K562 (cell line): ENCODE results near the gene TRIP12. TPM values are rescaled to one million over a fixed set of nuclear protein-coding genes. Genes with fewer than 3 reads are reported as not detected.

Experiments used
- ATAC-seq: fragments of 200-7000 bp; cut with Tn5 transposase; 3 replicates; pipeline ENCODE4 v1.9.1; 2020; ENCODE audit warnings: moderate library complexity
- BruUV-seq: library from RNA; stranded (reverse); fragments of 400-500 nt; replicated peaks from 2 replicates; lab custom pipeline; 2021; lab: Mats Ljungman, UMichigan
- CTCF ChIA-PET: fragments of 300-600 bp; formaldehyde crosslinking; extraction: SDS; loops from one replicate; lab custom pipeline; 2021; ENCODE audit warnings: low intra/inter-chr PET ratio; lab: Yijun Ruan, JAX
- POLR2A ChIA-PET: fragments of 300-600, 350-650 bp; sonication (Branson Sonifier 250); formaldehyde crosslinking; extraction: SDS; loops from one replicate; lab custom pipeline; 2021; ENCODE audit warnings: antibody characterized with exemption, inconsistent platforms; lab: Yijun Ruan, JAX
- DNase-seq, 4 experiments: peaks; one replicate each; pipeline versions ENCODE4 v3.0.0 to v3.0.0-alpha.2; 2011 to 2018; ENCODE audit warnings: low spot score in 3 of 4, mixed read lengths in 3 of 4; ENCODE audit errors: extremely low read depth in 1 of 4
- FAIRE-seq: peaks from 2 replicates; lab custom pipeline; 2011; peaks lifted over from hg19 to GRCh38; lab: Jason Lieb, UNC
- H2AFZ ChIP-seq: 2 replicates; pipeline ENCODE4 v1.6.0; 2011; ENCODE audit warnings: low read depth, low read length, control low read depth, inconsistent platforms
- H3K27ac ChIP-seq: fragments of 200-600 bp; 3 replicates; pipeline ENCODE4 v1.8.0; 2011; ENCODE audit warnings: low read depth, mild to moderate bottlenecking, control low read depth, inconsistent platforms, low read length, moderate library complexity, mixed read lengths; ENCODE audit errors: extremely low read depth
- H3K27me3 ChIP-seq, 2 experiments: fragments of 300-600 bp in 1 of 2; 2 replicates in 1 of 2; 3 replicates in 1 of 2; pipeline versions ENCODE4 v1.6.0 to v1.8.0; 2011; ENCODE audit warnings: inconsistent platforms in 2 of 2, low read length in 2 of 2, mild to moderate bottlenecking in 1 of 2, mixed read lengths in 1 of 2, moderate library complexity in 1 of 2; ENCODE audit not compliant: control insufficient read depth in 2 of 2, insufficient read depth in 2 of 2
- H3K36me3 ChIP-seq: fragments of 300-600 bp; 3 replicates; pipeline ENCODE4 v1.8.0; 2011; ENCODE audit warnings: mild to moderate bottlenecking, low read length, inconsistent platforms; ENCODE audit not compliant: control insufficient read depth, insufficient read depth
- H3K4me1 ChIP-seq, 2 experiments: fragments of 200-600 bp in 1 of 2; replicated peaks in 1 of 2; 2 replicates in 1 of 2; 3 replicates in 1 of 2; pipeline versions ENCODE4 v1.5.1 to v1.8.0; 2011; ENCODE audit warnings: inconsistent platforms in 2 of 2, low read length in 2 of 2, mild to moderate bottlenecking in 1 of 2, mixed read lengths in 1 of 2, moderate library complexity in 1 of 2; ENCODE audit not compliant: control insufficient read depth in 2 of 2, insufficient read depth in 2 of 2
- H3K4me2 ChIP-seq: 2 replicates; pipeline ENCODE4 v1.6.1; 2011; ENCODE audit warnings: low read length, control low read depth, inconsistent platforms, mixed read lengths; ENCODE audit not compliant: insufficient read depth
- H3K4me3 ChIP-seq: fragments of 200-600 bp; sonication (generic), shearing (Covaris generic); 2 replicates; pipeline ENCODE4 v1.5.1; 2016; ENCODE audit warnings: control low read depth, inconsistent platforms
- H3K79me2 ChIP-seq: fragments of 200-600 bp; 3 replicates; pipeline ENCODE4 v1.8.0; 2011; ENCODE audit warnings: low read length, inconsistent platforms; ENCODE audit not compliant: control insufficient read depth, insufficient read depth
- H3K9ac ChIP-seq, 2 experiments: 2 replicates each; pipeline versions ENCODE4 v1.6.0 to v1.6.1; 2011; ENCODE audit warnings: low read depth in 2 of 2, low read length in 2 of 2, control low read depth in 1 of 2, inconsistent platforms in 1 of 2, mild to moderate bottlenecking in 1 of 2, mixed read lengths in 1 of 2; ENCODE audit not compliant: insufficient read depth in 1 of 2
- H3K9me1 ChIP-seq: one replicate; pipeline ENCODE4 v1.6.0; 2011; ENCODE audit warnings: inconsistent platforms, mild to moderate bottlenecking, low read length, moderate library complexity; ENCODE audit not compliant: control insufficient read depth, insufficient read depth
- H3K9me3 ChIP-seq: replicated peaks from 2 replicates; pipeline ENCODE4 v1.5.1; 2011; ENCODE audit warnings: low read depth, low read length, inconsistent platforms; ENCODE audit not compliant: control insufficient read depth, insufficient read depth
- H4K20me1 ChIP-seq: replicated peaks from 2 replicates; pipeline ENCODE4 v1.6.1; 2011; ENCODE audit warnings: low read length, inconsistent platforms, mixed read lengths; ENCODE audit not compliant: control insufficient read depth, insufficient read depth
- HMGXB4 ChIP-seq: sonication (generic); formaldehyde crosslinking; IDR thresholded peaks from 2 replicates; pipeline ENCODE4 v1.8.1; 2023; ENCODE audit warnings: mild to moderate bottlenecking, missing genetic modification reagents
- ZBTB43 ChIP-seq: sonication (generic); formaldehyde crosslinking; IDR thresholded peaks from 2 replicates; pipeline ENCODE4 v1.8.0; 2023; ENCODE audit warnings: mild to moderate bottlenecking, missing genetic modification reagents
- ZNF668 ChIP-seq: fragments of 250-450 bp; sonication (Bioruptor Pico); IDR thresholded peaks from 2 replicates; pipeline ENCODE4 v1.8.0; 2022; ENCODE audit warnings: mild to moderate bottlenecking, inconsistent platforms
- WGBS: fragments of 100-300 bp; shearing (Covaris generic); methylation state at CpG from one replicate; pipeline ENCODE4 v1.1.6; 2016; ENCODE audit warnings: low coverage, mixed read lengths; ENCODE audit not compliant: insufficient coverage; ENCODE audit errors: missing lambda C conversion rate; 5-methylcytosine and 5-hydroxymethylcytosine counted together
- in situ Hi-C: fragments of 300-500 bp; cut with MboI; formaldehyde crosslinking; loops from 4 replicates; pipeline ENCODE4 v1.15.0; 2018; ENCODE audit warnings: inconsistent platforms, mixed read lengths
- intact Hi-C: fragments of 100-400 bp; cut with micrococcal nuclease; formaldehyde crosslinking; loops from 2 replicates; pipeline ENCODE4 v1.14.2; 2022
- polyA plus RNA-seq, 8 experiments: library from polyadenylated mRNA; depleted of rRNA in 4 of 8; stranded (reverse) in 5 of 8; unstranded in 3 of 8; fragments of >200 nt; fragmentation: Nextera tagmentation in 2 of 8; fragmentation: Illumina TruSeq in 1 of 8; extraction: Ambion mirVana in 2 of 8; extraction: Trizol in 1 of 8; gene quantifications; 2 replicates each; pipeline versions ENCODE4 v1.2.1 to v1.2.3, GENCODE V29; 2011 to 2014; ENCODE audit warnings: inconsistent platforms in 1 of 8, missing spikeins in 1 of 8
- total RNA-seq, 7 experiments: library from RNA; depleted of rRNA in 6 of 7; stranded (reverse); fragments of >200 nt in 6 of 7; fragmentation: Illumina TruSeq in 2 of 7; extraction: Trizol in 2 of 7; gene quantifications; 2 replicates each; pipeline versions ENCODE4 v1.2.1 to v1.2.3, GENCODE V29; 2011 to 2021; ENCODE audit warnings: low replicate concordance in 1 of 7

The TRIP12 gene
- total and polyA plus RNA-seq, 9 of the 15 experiments (the other 6 are each of a cell fraction or from before 2014, with no cell fraction given), result 15.2 to 131 (median 80.1) TPM

- H3K9me3 ChIP-seq, result no peaks in the 10 kb centered on the region
- WGBS, result 71% methylated on average over 5 of the region's 5 CpGs
- intact Hi-C loops, result loop anchor here (10.0 kb wide), 1 partner anchor 202 kb away; no protein-coding TSS in a partner anchor
- no peak overlapping the region for H3K27ac ChIP-seq
- H3K4me1 ChIP-seq, result no peaks in the 10 kb centered on the region
- FAIRE-seq, result no peak
- ATAC-seq, result no peak
- CTCF ChIA-PET, result no interaction called here
- no peak overlapping the region for H3K4me3 ChIP-seq
- no peaks in the 10 kb centered on the region for H3K79me2 ChIP-seq
- no peak for DNase-seq
- no peak overlapping the region for H2AFZ ChIP-seq
- H3K4me2 ChIP-seq, result no peak overlapping the region
- POLR2A ChIA-PET, result no interaction called here
- in situ Hi-C loops, result no loop called here
- H3K27me3 ChIP-seq, result no peaks in the 10 kb centered on the region
- BruUV-seq, result no TSS peak
- peaks cover 78% of the 10 kb centered on the region for H3K36me3 ChIP-seq
- TF ChIP-seq ZNF668 (CRISPR knock-in tag), result no peak
- TF ChIP-seq HMGXB4, result no peak
- no peak for TF ChIP-seq ZBTB43 (CRISPR knock-in tag)
- H3K9ac ChIP-seq, result no peak overlapping the region
- H3K9me1 ChIP-seq, result no peaks in the 10 kb centered on the region
- H4K20me1 ChIP-seq, result no peaks in the 10 kb centered on the region
These were observed 119.0 kb downstream of the TRIP12 start for GRCh38 chr2:229802785-229803184.
